RWPE1 (cell line): ENCODE results near the gene LOC128125822.
"Not testable (repeated sequence)": the region's sequence is repeated elsewhere in the genome, so short reads cannot be mapped to it uniquely, and the experiment has no call there.

Source experiments
- CTCF ChIA-PET: fragments of 350-600 bp; sonication (Branson Sonifier 250); formaldehyde crosslinking; extraction: SDS; loops from one replicate; lab custom pipeline; 2021; lab: Yijun Ruan, JAX
- POLR2A ChIA-PET: fragments of 400-600 bp; formaldehyde crosslinking; extraction: SDS; loops from one replicate; lab custom pipeline; 2020; ENCODE audit warnings: antibody characterized with exemption; ENCODE audit not compliant: low non-redundant PET; lab: Yijun Ruan, JAX
- DNase-seq: peaks from one replicate; pipeline ENCODE4 v3.0.0; 2012; ENCODE audit warnings: low spot score
- H3K27ac ChIP-seq: fragments of 450-650 bp; 2 replicates; pipeline ENCODE4 v1.5.1; 2017
- TF ChIP-seq, protein P1 (sequence below): fragments of 450-650 bp; conservative IDR thresholded peaks from 2 replicates; pipeline ENCODE4 v1.5.1; 2017; ENCODE audit warnings: low read depth, mild to moderate bottlenecking

Gene LOC128125822

DNA sequence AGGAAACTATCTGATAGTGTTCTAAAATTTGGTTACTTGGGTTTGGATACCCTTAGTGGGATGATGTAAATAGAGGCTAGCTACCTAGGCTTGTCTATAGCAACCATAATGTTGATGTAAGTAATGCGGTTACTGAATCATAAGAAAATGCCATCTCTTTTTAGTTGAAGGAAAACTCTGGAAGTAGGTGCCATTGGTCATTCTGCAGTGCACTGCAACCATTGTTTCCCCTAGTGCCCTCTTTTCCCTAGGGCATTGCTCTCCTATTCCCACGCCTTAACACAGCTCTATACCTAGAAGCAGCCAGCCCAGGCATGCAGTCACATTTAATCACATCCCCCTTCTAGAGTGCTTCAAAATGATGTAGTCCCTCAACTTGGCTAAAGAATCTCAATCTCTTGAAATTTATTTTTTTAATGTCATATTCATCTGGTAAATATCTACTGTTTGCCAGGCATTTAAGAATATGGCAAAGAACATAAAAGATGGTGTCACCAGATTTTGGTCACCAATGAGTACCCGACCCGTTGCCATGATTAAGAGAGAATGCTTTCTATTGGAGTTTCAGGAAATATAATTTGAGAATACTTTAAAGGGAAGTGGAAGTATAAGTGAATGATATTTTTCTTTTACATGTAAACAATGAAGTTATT is 10.4 kb downstream of the LOC128125822 start:
- TF ChIP-seq, protein P1, sequence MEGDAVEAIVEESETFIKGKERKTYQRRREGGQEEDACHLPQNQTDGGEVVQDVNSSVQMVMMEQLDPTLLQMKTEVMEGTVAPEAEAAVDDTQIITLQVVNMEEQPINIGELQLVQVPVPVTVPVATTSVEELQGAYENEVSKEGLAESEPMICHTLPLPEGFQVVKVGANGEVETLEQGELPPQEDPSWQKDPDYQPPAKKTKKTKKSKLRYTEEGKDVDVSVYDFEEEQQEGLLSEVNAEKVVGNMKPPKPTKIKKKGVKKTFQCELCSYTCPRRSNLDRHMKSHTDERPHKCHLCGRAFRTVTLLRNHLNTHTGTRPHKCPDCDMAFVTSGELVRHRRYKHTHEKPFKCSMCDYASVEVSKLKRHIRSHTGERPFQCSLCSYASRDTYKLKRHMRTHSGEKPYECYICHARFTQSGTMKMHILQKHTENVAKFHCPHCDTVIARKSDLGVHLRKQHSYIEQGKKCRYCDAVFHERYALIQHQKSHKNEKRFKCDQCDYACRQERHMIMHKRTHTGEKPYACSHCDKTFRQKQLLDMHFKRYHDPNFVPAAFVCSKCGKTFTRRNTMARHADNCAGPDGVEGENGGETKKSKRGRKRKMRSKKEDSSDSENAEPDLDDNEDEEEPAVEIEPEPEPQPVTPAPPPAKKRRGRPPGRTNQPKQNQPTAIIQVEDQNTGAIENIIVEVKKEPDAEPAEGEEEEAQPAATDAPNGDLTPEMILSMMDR = no peak
- no peak for DNase-seq
- CTCF ChIA-PET = no interaction called here
- no peak overlapping the region for H3K27ac ChIP-seq
- POLR2A ChIA-PET = no interaction called here

DNA sequence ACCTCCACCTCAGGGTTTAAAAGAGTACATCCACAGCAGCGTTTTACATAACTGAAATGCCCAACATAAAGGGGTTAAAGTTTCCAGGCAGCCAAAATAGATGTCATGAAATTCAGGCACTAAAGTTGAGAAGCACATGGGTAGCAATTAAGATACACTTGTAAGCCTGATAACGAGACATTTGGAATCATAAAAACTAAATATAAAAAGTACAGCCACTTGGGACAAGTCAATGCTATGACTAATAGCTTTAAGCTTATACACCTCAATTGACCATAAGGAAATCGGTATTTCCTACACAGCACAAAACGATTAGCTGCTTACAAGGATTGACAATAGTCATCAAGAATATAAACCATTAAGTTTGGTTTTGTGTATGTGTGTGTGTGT is 11.8 kb downstream of the LOC128125822 start:
- CTCF ChIA-PET = interaction anchor here (0.6 kb wide), 2 partner anchors 104 to 231 kb away, joined by 3 to 4 read pairs; no protein-coding TSS in a partner anchor
- TF ChIP-seq, protein P1 = no peak
- no peak overlapping the region for H3K27ac ChIP-seq
- DNase-seq = no peak
- POLR2A ChIA-PET = no interaction called here

DNA sequence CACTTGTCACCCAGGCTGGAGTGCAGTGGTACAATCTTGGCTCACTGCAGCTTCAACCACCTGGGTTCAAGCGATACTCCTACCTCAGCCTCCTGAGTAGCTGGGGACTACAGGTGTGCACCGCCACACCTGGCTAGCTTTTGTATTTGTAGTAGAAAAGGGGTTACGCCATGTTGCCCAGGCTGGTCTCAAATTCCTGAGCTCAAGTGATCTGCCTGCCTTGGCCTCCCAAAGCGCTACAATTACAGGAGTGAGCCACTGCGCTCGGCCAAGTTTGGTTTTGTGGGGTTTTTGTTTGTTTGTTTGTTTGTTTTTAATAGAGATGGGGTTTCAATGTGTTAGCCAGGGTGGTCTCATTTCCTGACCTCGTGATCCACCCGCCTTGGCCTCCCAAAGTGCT is 12.3 kb downstream of the LOC128125822 start:
- POLR2A ChIA-PET = no interaction called here
- no peak overlapping the region for H3K27ac ChIP-seq
- TF ChIP-seq, protein P1 = no peak
- CTCF ChIA-PET = interaction anchor here (0.6 to 1.3 kb wide), 2 partner anchors 14 to 232 kb away, joined by 3 to 4 read pairs; no protein-coding TSS in a partner anchor
- no peak for DNase-seq

DNA sequence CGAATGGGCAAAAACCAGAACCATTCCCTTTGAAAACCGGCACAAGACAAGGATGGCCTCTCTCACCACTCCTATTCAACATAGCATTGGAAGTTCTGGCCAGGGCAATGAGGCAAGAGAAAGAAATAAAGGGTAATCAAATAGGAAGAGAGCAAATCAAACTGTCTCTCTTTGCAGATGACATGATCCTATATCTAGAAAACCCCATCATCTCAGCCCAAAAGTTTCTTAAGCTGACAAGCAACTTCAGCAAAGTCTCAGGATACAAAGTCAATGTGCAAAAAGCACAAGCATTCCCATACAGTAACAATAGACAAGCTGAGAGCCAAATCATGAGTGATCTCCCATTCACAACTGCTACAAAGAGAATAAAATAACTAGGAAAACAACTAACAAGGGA is 13.4 kb downstream of the LOC128125822 start:
- DNase-seq, H3K27ac ChIP-seq, POLR2A ChIA-PET: not testable (repeated sequence)
- CTCF ChIA-PET = interaction anchor here (1.3 kb wide), 1 partner anchor 13 kb away, joined by 4 read pairs; no protein-coding TSS in a partner anchor

DNA sequence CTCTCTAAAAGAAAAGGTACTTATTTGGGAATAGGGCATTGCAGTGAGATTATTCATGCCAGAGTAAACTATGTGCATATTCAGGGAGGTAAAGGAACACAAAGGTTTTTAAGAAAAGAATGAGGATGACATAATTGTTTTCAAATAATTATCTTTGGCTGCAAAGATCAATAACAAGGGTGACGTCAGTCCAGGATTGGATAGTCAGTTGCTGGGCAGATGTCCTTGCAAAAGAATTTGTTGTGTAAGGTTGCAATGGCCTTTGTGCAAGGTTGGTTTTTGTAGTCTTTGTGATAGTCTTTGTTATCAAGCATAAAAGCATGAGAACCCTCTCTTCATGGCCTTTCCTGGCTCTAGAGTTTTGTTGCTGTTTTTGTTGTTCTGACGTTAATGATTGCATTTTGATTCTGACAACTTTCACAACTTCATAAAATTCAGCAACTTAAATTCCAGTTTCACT is 17.7 kb downstream of the LOC128125822 start:
- TF ChIP-seq, protein P1 = no peak
- ChIA-PET CTCF (no interaction called here), POLR2A (no interaction called here)
- no peak overlapping the region for H3K27ac ChIP-seq
- no peak for DNase-seq

DNA sequence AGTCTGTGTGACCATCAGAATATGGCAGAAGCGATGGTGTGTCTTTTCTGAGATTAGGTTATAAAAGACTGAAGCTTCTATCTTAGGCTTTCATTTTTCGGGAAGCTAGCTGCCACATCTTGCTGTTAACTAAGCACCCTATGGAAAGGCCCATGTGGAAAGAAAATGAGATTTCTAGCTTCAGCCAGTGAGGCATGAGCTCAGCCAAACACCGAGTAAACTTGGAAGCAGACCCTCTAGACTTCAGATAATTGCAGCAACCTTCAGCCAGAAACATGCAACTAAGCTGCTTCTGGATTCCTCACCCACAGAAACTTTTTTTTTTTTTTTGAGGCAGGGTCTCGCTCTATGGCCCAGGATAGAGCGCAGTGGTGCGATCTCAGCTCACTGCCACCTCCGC is 20.6 kb downstream of the LOC128125822 start:
- ChIA-PET CTCF (interaction anchor here (0.8 kb wide), 1 partner anchor 167 kb away, joined by 4 read pairs; no protein-coding TSS in a partner anchor), POLR2A (no interaction called here)
- TF ChIP-seq, protein P1 = no peak
- no peak for DNase-seq
- H3K27ac ChIP-seq = no peak overlapping the region
